GM11168 (cell line): ENCODE results near the gene KCNIP4.

Experiments
- in situ Hi-C: fragments of 300-500 bp; cut with MboI; formaldehyde crosslinking; loops from one replicate; pipeline ENCODE4 v1.12.0; 2022; ENCODE audit warnings: low sequenced_read_pairs; ENCODE audit not compliant: unreplicated experiment

KCNIP4 gene

DNA sequence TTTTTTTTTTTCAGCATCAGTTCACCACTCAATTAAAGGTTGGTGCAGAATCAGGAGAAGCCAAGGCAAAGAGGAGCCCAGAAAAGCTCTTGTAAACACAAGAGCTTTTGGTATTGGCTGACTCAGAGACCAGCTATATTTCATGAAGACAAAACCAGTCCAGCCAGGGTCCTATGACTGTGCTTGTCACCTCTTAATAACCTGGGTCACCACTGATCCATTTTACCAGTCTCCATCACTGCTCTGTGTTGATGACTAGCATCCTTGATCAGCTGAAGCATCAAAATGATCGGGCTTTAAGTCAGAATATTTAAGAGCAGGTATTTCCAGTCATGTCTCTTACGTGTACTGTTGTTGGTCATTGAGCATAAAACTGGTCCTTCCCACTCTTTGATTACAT lies 1010.4 kb downstream of the KCNIP4 start:
- in situ Hi-C loops = no loop called here

DNA sequence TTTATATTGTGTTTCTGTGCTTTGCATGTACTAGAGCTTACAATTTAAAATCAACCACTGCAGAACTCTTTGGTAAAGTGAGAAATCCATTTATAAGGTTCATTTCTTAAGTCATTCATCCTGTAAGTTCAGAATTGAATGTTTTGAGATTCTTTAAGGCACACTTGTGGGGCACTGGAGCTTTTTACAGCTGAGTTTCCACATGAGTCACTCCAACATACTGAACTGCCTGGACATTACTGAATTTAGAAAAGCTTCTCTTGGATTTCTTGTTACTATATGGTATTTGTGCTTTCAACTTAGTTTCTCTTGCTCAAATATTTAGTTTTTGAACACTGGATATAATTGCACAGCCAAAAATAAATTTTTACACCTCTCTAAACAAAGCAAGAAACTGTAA lies 1022.0 kb downstream of the KCNIP4 start:
- in situ Hi-C loops = no loop called here

DNA sequence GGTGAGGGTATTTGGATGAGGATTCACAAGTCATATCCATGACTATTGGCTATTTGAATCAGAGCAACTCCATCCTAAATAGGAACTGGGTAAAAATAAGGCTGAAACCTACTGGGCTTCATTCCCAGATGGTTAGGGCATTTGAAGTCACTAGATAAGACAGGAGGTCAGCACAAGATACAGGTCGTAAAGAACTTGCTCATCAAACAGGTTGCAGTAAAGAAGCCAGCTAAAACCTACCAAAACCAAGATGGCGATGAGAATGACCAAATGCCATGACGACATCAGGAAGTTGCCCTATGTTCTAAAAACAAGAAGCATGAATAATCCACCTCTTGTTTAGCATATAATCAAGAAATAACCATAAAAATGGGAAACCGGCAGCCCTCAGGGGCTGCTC lies 1023.4 kb downstream of the KCNIP4 start:
- in situ Hi-C loops = no loop called here

DNA sequence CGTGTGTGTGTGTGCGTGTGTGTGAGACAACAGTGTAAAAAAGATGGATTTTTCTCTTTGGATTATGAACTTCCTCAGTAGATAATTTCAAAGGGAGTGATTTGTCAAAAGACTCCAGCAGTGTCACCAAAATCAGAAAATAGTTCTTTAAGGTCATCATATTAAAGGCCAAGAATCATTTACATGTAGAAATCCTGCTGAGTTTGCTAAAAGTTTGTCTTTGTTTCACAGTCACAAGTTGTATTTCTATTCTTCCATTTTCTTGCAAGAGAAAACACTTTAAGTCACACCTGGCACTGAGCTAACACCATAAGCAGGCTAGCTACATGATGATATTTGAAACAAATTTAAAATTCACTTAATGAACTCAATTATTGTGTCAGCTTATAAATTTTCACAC lies 1025.6 kb downstream of the KCNIP4 start:
- in situ Hi-C loops = no loop called here

DNA sequence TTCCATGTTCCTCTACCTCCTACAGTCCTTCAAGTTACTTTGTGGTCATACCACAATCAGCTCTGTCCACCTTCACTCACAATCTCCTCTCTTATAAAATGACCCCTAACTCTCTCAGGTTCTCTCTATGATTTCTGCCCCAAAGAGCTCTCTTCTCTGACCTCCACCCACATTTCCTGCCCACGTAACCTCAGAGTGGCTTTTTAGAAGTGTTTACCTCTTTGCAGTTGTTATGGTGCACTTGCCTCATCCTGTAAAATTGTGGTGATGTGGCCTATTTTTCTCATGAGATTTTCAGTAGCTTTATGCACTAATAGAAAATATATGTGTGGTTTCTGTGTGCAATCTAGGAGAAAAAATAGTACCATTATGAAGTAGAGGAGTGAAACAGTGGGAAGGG lies 1032.5 kb downstream of the KCNIP4 start:
- in situ Hi-C loops = no loop called here

DNA sequence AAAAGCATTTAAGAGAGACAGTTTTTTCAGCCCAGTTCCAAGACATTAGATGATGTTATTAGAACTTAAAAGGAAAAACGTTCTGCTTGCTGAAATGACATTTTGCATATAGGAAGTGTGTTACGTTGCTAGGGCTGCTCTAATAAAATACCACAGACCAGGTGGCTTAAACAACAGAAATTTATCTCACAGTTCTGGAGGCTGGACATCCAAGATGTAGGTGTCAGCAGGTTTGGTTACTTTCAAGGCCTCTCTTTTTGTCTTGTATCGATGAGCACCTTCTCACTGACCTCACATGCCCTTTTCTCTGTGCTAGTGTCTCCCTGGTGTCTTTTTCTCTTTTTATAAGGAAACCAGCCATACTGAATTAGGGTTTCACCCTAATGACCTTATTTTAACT lies 1043.6 kb downstream of the KCNIP4 start:
- in situ Hi-C loops = no loop called here

DNA sequence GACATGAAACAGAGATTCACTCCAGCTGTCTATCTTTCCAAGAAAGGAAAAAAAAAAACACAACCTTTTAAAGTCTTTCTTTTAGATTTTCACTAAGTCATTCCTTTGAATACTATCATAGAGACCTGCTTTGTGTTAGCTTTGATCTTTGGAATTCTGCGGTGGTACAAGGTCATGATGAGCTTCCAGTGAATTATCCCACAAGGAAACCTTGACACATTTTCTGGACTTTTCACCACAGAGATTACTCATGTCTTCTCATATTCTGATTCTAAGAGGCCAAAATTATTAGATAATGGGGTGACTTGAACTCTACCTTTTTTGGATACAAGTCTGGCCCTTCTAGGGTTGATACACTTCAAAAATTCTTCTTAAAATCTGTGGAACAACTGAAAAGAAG lies 1046.7 kb downstream of the KCNIP4 start:
- in situ Hi-C loops = no loop called here

DNA sequence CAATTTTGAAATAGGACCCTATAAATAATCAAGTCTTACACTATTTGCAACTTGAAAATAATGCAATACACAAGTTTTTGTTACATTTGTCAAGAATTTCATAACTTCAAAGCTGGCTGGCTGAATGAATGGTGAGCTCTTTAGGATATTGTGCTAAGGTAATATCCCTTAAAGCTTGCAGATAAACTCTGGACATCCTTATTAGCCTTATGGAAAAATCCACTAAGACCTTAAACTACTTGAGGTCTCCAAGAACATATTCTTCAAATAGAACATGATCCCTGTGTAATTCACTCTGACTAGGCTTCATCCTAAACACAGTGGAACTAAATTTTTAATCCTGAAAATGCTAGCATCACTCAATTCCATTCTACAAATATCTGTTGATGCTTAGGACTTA lies 1049.0 kb downstream of the KCNIP4 start:
- in situ Hi-C loops = no loop called here

DNA sequence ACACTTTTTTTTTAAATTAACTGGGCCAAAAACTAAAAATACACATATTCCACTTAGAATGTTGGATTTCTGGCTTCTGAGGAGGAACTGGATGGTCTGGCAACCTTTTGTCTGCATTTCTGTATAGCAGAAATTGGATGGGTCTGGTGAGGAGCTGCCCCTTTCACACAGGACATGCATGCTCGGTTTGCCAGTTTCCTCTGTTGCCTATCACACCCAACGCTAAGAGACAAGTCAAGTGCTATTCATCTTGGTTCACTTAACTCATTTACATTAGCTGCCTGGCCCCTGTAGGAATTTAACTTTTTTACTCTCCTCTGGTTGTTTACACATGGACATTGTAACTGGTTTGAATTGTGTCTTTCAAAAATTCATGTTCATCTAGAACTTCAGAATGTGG lies 1052.6 kb downstream of the KCNIP4 start:
- in situ Hi-C loops = no loop called here

DNA sequence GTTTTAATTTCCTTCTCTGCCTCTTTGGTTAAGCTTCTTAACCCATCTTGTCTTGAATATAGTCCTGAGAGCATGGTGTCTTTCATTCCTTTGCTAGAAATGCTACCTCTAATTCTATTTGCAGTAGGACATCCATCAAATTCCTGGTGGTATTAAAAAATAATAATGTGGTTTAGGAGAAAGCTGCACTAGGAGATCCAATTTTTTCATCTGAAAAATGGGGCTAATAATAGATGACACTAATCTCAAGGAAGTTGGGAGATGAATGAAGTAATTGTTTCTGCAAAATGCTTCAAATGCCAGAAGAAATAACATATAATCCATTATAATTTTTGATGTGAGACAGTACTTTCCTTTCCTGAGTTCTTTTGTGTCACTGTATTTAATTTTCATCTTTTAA lies 1053.4 kb downstream of the KCNIP4 start:
- in situ Hi-C loops = no loop called here

DNA sequence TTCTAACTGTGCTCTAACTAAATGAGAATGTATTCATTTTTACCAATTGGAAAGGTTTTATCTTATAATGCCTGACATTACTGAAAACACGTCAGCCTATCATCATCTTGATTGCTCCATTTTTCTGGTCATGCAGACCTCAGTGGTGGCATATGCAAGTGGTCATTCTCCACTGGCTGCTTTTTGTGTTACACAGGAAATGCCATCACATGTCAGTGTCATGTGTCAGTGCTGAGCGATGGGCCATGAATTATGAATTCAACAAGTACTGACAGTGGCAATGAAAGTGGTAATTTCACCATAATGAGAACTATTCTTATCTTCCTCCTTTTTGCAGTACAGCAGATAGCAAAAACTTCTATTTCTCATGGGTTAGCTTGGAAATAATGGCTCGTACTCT lies 1057.8 kb downstream of the KCNIP4 start:
- in situ Hi-C loops = no loop called here

DNA sequence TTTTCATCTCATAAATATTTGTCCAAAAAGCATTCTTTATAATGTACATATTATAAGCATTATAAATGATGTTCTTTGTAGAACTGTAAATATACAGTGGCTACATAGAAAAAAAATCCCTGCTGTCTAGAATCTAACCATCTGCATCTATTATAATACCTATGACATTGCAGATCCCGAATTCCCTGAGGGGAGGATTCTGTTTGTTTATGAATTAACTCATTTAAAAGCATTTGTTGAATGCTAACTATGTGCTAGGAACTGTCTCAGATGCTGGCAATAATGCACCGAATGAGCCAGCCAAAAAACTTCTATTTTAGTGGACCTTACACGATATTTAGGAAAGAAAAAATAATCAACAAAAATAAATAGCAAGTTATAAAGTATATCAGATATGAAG lies 1058.7 kb downstream of the KCNIP4 start:
- in situ Hi-C loops = no loop called here

DNA sequence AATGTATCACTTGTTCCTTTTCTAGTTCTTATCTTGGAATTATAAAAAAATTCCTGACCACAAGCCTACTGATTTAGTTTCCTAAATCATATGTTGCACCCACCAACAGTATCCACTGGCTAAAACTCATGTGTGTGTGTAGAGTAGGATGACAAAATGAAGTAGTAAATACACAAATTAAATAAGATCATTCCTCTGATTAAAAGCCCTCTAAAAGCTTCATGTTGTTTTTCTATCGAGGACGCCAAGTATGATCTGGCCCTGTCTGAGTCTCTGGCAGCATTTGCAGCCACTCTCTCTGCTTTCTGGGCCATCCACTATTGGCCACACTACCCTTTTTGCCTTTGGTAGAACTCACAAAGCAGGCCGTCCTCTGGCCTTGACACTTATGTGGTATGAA lies 1064.9 kb downstream of the KCNIP4 start:
- in situ Hi-C loops = no loop called here

DNA sequence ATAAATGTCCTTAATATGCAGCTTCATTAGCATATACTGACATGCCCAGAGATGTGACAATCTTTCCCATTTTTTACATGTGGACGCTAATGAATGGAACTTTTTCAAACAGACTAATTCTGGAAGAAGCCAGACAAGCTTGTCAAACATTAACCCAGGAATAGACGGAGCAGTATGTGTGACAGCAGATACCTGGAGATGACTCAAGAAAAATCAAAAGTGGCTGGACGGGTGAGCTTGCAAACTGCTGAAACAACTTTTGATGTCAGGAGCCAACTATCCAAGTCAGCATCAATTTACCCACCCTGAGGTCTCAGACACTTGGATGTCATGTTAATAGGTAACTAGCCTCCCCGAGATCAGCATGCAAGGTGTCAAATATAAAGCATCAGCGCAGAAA lies 1065.3 kb downstream of the KCNIP4 start:
- in situ Hi-C loops = no loop called here

DNA sequence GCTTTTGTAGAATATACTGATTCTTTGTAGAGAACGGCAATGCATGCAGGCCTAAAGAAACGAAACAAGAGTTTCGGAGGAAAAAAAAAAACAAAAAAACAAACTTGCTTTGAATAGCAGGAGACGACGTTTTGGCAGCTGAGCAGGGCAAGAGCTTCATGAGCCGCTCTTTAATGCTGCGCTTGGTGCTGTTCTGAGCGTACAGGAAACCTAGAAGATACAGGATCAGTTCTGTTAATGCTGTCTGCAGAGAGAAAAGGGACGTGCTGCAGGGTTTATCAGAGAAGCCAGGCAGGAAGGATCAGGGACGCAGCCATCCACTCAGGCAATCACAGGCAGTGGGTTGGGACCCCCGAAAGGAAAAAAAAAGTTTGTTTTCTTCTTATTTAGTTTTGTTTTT lies 1066.1 kb downstream of the KCNIP4 start:
- in situ Hi-C loops = no loop called here

DNA sequence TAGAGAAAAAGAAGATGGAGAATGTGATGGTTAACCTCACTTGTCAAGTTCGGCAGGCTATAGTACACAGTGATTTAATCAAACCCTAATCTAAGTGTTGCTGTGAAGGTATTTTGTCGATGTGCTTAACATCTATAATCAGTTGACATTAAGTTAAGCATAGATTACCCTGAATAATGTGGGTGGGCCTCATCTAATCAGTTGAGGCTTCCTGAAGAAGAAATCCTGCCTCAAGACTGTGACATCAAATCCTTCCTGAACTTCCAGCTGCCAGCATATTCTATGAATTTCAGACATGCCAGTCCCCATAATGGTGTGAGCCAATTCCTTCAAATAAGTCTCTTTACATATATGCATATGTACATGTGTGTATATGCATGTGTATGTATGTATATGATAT lies 1066.9 kb downstream of the KCNIP4 start:
- in situ Hi-C loops = no loop called here

DNA sequence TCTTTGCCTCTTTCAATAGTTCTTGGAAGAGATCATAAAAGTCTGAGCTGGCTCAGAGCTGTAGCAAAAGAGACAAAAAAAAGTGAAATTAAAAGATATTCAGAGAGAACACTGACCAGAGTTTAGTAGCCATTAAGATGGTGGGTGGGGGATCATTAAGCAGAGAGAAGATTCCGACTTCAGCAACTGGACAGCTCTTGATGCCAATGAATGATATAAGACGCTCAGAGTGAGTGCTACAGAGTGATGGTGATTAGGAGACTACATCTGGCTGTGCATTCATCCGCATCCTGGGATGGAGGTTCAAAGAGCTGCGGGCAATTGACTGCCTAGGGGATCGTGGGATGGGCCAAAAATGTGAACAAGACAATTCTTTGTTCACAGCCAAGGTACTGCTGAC lies 1069.8 kb downstream of the KCNIP4 start:
- in situ Hi-C loops = no loop called here

DNA sequence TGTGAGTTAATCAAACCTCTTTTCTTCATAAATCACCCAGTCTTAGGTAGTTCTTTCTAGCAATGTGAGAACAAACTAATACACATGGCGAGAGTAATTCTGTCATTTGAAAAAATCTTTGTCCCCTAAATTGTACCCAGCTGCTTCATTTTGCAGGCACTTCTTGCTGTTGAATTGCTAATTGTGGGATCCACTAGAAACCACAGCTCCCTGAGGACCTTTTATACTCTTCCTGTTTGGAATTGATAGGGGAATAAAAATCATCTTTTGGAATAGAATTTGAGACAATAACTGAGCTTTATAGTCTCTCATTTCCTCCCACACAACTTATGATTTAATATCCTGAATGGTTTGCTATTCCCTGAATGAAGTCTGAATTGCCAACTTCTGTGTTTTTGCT lies 1078.1 kb downstream of the KCNIP4 start:
- in situ Hi-C loops = no loop called here

DNA sequence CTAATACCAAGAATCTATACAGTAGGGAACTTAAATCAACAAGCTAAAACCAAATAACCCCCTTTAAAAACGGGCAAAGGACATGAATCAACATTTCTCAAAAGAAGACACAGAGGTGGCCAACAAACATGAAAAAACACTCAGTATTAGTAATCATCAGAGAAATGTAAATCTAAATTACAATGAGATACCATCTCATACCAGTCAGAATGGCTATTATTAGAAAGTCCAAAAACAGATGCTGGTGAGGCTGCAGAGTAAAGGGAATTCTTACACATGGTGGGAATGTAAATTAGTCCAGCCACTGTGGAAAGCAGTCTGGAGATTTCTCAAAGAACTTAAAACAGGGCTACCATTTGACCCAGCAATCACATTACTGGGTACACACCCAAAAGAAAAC lies 1080.5 kb downstream of the KCNIP4 start:
- in situ Hi-C loops = no loop called here

DNA sequence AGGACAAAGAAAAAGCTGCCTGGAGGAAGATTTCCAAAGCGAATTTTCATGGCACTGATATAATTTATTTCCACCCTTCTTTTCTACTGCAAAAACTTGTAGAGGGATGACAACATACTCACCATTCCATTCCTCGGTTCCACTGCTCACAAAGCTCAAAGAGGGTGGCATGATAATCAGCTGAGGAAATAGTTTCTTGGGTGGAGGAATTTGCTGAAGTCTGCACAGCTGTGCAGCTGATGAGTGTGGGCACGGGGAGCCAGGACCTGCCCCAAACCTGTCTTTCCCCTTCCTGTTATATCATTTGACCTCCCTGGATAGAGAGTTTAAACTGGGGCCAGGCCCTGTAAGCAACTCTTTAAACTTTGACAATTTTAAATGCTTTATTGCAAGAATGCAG lies 1087.7 kb downstream of the KCNIP4 start:
- in situ Hi-C loops = no loop called here

DNA sequence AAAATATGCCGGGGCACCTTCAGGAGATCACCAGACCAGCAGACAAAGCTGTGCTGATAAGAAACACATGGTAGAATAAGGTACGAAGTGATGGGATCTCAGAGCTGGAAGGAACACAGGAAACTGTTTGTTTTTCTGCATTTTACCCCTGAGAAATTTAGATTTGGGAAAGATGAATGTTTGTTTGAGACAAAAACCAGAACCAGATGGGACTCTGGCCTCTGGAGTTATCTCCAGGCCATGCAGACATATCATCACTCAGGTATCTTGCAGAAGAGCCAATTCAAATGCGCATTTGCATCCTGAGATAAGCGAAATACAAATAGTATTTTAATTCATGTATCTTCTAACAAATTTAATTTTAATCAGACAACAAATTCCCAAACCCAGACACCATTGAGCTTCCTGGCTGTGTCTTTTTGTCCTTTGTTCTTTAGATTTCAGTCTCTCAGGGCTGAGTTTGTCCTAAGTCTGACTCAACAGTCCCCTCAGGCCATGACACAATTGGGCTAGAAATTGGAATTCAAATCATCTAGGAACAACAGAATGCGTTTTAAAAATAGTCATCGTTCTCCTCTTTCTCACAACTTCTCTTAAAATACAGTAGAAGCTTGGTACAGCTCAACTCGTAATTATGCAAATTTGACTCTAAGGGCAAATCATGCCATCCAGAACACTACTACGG lies 1089.3 kb downstream of the KCNIP4 start:
- in situ Hi-C loops = no loop called here

DNA sequence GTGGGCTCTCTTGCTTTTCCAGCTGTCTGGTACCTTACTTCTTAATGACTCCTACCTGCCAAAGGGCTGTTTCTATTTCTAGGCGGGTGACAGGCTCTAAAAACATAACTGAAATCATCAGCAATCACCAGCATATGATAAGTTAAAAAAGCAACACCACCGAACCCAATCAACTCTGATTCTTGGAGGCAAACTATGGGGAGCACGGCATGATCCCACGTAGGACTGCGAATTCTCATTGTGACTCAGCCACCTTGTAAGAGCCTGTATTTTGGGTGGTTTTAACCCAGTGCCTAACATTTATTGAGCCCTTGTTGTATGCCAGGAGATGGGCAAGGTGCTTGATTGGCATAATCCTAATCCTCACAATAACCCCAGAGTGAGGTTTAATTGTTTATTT lies 1091.5 kb downstream of the KCNIP4 start:
- in situ Hi-C loops = no loop called here
